Hematopoietic multipotent progenitor cell treated with erythropoietin and hydrocortisone succinate and interleukin-3 and kit ligand, for 6 days (in vitro differentiated cells): ENCODE data around the gene PSMD13.

Experiments used
- DNase-seq: peaks from one replicate; pipeline ENCODE4 v3.0.0-alpha.2; 2015

Gene PSMD13

GRCh38 chr11:252666-253065 is 15.9 kb downstream of the PSMD13 start:
- DNase-seq: no peak

GRCh38 chr11:253160-253885 is 16.5 kb downstream of the PSMD13 start:
- no peak for DNase-seq

DNA sequence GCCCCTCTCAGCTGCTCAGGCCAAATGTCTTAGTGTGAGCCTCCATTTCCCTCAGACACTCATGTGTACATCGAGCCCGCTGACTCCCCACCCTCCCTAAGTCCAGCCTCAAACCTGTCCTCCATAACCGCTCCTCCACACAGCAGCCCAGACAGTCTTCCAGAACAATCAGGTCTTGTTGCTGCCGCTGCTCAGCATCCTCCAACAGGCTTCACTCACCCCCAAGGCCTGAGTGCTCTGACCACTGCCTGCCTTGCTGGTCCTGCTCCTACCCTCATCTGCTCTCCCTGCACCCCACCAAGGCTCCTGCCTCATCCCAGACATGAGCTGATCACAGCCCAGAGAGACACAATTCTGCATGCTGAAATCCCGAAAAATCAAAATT is 17.1 kb downstream of the PSMD13 start:
- no peak for DNase-seq

GRCh38 chr11:255176-255575 is 18.4 kb downstream of the PSMD13 start:
- peak; percentile 60 for DNase-seq

GRCh38 chr11:255816-256215 is 19.0 kb downstream of the PSMD13 start:
- no peak for DNase-seq

GRCh38 chr11:256952-257737 is 20.4 kb downstream of the PSMD13 start:
- DNase-seq: peak; percentile 44

DNA sequence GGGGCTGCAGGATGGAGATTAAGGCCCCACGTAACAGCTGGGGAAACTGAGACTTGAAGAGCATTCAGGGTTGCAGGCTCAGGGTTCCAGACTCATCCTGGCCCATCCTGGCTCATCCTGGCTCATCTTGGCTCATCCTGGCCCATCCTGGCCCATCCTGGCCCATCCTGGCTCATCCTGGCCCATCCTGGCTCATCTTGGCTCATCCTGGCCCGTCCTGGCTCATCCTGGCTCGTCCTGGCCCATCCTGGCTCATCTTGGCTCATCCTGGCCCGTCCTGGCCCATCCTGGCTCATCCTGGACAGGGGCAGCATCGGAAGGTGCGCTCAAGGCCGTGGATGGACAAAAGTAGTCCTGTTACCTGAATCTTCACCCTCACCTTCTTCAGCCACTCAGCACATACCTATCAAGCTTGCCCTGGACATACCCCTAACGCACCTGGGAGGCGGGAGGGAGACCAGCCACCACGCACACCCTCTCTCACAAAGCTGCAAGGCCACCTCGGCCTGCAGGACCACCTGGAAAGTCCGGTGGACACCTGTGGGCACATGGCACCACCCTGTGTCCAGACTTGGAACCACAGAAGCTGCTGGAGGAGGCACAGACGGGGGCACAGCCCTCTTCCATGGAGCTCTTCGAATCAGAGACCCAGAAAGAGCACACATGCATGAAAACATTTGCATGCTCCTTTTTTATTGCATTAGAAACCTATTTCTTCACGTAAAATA is 21.2 kb downstream of the PSMD13 start:
- peak; percentile 33 for DNase-seq

GRCh38 chr11:259413-259812 is 22.6 kb downstream of the PSMD13 start:
- no peak for DNase-seq

DNA sequence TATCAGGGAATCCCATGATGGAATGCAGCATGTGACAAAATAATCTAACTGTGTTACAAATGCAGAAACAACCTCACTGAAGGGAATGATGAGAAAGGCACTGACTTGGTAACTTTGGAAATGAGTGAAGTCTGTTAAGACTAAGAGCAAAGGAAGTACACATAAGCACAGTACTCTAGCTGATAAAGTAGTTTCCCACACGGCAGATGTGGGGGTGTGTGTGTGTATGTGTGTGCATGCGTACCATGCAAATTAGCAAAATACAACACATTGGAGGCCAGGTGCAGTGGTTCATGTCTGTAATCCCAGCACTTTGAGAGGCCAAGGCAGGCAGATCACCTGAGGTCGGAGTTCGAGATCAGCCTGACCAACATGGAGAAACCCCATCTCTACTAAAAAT is 24.8 kb downstream of the PSMD13 start:
- no peak for DNase-seq

DNA sequence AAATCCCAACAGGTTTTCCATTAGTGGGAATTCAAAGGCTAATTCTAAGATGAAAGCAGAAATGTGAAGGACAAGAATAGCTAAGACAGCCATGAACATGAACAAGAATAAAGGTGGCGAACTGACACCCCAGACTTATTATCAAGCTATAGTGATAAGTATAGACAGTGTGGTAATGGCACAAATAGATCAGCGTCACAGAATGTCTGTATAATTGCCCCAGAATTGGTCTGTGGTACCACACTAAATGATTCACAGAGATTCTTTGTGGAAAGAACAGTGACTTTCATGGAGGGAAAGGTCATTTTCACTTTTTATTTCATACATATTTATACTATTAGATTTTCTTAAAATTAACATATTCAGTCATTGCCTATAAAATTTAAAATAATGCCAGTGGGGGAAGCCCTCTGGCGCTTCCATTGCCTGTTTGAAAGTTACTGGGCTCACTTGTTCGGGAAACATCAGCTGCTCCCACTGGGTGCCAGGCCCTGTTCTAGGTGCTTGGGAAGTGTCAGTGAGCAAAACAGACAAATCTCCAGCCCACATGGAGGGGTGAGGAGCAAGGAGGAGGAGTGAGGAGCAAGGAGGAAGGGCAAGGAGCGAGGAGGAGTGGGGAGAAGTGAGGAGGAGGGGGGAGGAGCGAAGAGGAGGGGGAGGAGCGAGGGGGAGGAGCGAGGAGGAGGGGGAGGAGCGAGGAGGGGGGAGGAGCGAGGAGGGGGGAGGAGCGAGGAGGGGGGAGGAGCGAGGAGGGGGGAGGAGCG is 30.1 kb downstream of the PSMD13 start:
- no peak for DNase-seq

DNA sequence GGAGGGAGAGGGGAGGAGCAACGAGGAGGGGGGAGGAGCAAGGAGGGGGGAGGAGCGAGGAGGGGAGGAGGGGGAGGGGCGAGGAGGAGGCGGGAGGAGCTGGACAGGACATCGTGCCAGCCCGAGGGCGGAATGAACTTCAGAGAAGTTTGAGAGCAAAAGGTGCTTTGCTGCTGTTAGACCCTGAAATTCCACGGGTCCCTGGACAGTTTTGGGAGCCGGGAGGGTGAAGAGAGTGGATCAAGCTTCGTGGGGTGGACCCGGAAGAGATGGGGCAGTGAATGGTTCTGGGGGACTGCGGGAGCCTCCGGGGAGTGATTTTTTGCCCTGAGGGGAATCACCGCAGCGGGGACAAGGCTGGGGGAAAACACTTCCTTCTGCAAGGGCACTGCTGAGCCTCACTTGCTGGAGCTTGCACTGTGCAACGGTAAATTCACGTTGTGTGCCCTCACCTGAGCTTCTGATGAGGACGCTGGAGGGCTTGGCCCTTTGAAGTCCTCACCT is 30.8 kb downstream of the PSMD13 start:
- peak; percentile 81 for DNase-seq

DNA sequence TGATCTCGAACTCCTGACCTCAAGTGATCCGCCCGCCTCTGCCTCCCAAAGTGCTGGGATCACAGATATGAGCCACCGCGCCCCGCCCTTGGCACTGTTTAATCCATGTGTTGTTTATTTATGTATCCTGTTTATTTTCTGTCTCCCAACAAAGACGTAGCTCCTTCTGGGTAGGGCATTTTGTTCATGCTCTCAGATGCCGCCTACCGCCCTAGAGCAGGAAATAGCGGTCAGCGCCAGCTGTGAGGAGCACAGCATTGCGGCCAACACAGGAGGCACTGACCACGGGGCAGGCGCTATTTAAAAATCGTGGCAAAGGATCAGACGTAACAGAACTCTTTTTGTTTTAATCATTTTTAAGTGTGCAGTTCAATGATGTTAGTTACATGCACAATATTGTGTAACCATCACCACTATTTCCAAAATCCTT is 32.0 kb downstream of the PSMD13 start:
- peak; percentile 88 for DNase-seq

- DNase-seq: peak; percentile 81
Measured at GRCh38 chr11:269146-269890, 32.5 kb downstream of the PSMD13 start.

DNA sequence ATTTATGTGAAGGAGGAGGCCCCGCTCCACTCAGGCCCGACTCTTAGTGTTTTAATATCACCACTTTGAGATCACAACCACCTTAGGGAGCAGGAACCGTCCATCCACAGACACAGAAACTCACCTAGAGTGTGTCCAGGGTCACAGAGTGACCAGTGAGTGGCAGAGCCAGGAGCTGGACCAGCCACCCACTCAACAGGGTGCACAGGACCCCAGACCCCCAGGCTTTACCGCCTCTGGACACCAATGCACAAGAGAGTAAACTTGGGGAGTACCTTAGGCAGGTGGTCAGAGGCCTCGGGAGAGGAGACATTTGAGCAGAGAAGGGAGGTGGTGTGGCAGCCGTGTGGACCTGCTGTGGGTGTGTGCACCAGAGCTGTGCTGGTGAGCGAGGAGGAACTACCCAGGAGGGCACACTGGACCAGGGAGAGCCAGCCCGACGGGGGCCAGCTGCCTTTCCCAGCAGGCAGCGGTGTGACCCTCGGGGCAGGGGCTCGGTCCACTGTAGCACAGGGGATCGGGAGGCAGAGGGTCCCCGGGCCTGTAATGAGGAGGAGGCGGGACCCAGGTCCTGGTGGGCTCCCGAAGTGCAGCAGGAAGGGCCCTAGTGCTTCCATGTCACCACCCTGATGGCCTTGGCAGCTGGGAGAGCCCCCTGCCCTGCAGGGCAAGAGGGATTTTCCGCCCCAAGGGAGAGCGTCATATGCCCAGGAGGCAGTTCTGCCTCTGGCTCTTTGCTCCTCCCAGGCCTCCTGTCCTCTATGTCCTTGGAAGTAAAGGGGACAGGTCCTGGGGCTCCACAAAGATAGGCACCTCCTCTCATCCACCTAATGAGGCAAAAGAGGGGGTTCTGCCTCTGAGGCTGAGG is 33.9 kb downstream of the PSMD13 start:
- DNase-seq: no peak

DNA sequence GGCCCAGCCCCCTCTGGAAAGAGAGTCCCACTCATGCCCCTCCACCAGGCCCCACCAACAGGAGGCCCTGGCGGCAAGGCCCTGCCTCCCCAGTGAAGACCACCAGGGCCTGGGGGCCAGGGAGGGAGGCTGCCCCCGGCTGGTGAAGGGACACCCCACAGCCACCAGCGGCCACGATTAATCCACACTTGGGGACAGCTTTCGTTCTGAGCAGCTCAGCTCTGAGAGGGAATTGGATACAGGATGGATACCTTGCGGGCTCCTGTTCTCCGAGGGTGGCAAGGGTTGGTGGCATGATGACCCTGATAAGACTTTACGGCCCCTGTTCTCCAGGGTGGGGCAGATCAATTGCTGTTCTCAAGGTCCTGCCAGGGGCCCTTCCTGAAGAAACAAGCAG is 34.5 kb downstream of the PSMD13 start:
- DNase-seq: no peak

DNA sequence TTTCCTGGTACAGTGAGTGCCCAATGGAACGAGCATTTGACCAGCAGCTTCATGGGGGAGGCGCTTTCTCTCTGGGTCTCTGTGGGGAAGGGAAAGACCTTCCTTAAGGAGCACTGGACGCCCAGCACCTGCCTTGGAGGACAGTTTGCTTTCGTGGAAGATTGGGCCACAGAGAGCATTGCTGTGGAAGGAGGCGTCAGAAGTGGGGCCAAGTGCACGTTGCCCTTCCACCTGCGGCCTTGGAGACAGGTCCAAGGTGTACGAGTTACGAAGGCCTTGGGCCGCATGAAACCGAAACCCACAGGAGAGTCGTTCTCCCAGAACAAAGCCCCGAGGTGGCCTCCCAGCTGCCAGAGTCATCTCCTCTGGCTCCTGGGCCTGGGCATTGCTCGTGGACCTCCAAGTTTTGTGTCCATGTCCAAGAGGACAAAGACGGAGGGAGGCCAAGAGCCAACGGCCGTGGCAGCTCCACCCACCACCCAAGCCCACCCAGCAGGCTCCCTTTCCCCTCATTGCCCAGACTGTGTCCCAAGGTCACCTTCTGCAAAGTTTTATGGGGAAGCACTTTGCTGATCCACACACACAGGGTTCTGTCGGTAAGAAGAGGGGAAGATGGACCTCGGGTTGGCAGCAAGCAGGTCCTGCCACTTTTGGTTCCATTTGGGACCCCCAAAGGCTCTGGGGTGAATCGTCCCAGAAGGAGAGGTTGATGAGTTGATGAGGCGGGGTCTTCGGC is 35.6 kb downstream of the PSMD13 start:
- DNase-seq: no peak

GRCh38 chr11:272931-273198 is 36.1 kb downstream of the PSMD13 start:
- DNase-seq: no peak

DNA sequence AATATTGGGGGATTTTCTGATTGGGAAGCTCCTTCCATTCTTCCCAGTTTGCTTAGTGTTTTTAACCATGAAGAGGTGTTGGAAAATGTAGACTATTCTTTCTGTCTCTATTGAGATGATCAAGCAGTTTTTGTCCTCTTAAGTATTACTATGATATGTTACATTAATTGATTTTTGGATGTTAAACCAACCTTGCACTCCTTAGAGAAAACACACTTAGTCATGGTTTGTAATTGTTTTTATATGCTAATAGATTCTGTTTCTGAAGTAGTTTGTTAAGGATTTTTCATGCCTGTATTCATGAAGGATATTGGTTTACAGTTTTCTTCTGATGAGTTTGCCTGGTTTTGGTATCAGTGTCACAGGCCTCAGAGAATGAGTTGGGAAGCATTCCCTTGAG is 39.4 kb downstream of the PSMD13 start:
- DNase-seq: no peak

GRCh38 chr11:278001-278951 is 41.5 kb downstream of the PSMD13 start, which contains the start of gene NLRP6:
Gene NLRP6 (plus strand): TSS chr11:278407. CDS start chr11:278570, 163 bp downstream.
- no peak for DNase-seq
